HG03521 (cell line): ENCODE measurements around the gene LAPTM5.

Experiments
- ATAC-seq: cut with Tn5 transposase; IDR thresholded peaks from one replicate; pipeline ENCODE4 v1.9.1; 2021; ENCODE audit warnings: mild to moderate bottlenecking, moderate library complexity; ENCODE audit not compliant: unreplicated experiment

Gene LAPTM5

GRCh38 chr1:30683699-30684098 is 73.9 kb downstream of the LAPTM5 start:
- ATAC-seq: no peak
